Endodermal cell (in vitro differentiated cells): Measurements from ENCODE around the gene SREK1. TPM values are rescaled to one million over a fixed set of nuclear protein-coding genes. Genes with fewer than 3 reads are reported as not detected.

Source experiments
- DNase-seq: peaks from one replicate; pipeline ENCODE4 v3.0.0-alpha.2; 2017
- H3K27ac ChIP-seq: 2 replicates; pipeline ENCODE4 v1.5.1; 2013; ENCODE audit warnings: mild to moderate bottlenecking, low read depth, low read length, moderate library complexity
- H3K27me3 ChIP-seq: 2 replicates; pipeline ENCODE4 v1.6.1; 2013; ENCODE audit warnings: mild to moderate bottlenecking, low read length, moderate library complexity; ENCODE audit not compliant: insufficient read depth, control insufficient read depth, poor library complexity, severe bottlenecking
- H3K36me3 ChIP-seq: 2 replicates; pipeline ENCODE4 v1.7.0; 2013; ENCODE audit warnings: mild to moderate bottlenecking, low read length, moderate library complexity; ENCODE audit not compliant: control insufficient read depth, insufficient read depth
- H3K4me1 ChIP-seq: one replicate; pipeline ENCODE4 v1.7.0; 2013; ENCODE audit warnings: low read length; ENCODE audit not compliant: control insufficient read depth, insufficient read depth
- H3K4me3 ChIP-seq: 2 replicates; pipeline ENCODE4 v1.5.1; 2013; ENCODE audit warnings: mild to moderate bottlenecking, low read length, moderate library complexity
- H3K9ac ChIP-seq: 2 replicates; pipeline ENCODE4 v1.6.1; 2013; ENCODE audit warnings: mild to moderate bottlenecking, low read length, moderate library complexity; ENCODE audit not compliant: poor library complexity, severe bottlenecking; ENCODE audit errors: extremely low read depth
- H3K9me3 ChIP-seq: 2 replicates; pipeline ENCODE4 v1.6.1; 2013; ENCODE audit warnings: mild to moderate bottlenecking, low read length, moderate library complexity; ENCODE audit not compliant: control insufficient read depth
- H3K27ac Mint-ChIP-seq: 2 replicates; pipeline ENCODE4 v1.8.0; 2020; ENCODE audit warnings: mixed read lengths
- H3K27me3 Mint-ChIP-seq: 2 replicates; pipeline ENCODE4 v1.8.0; 2021; ENCODE audit warnings: mild to moderate bottlenecking, mixed read lengths; ENCODE audit not compliant: insufficient read depth
- H3K36me3 Mint-ChIP-seq: 2 replicates; pipeline ENCODE4 v1.8.0; 2020; ENCODE audit warnings: low read depth, mixed read lengths
- H3K4me1 Mint-ChIP-seq: 2 replicates; pipeline ENCODE4 v1.8.0; 2020; ENCODE audit warnings: mixed read lengths
- H3K4me3 Mint-ChIP-seq: 2 replicates; pipeline ENCODE4 v1.8.0; 2020; ENCODE audit warnings: mild to moderate bottlenecking, moderate library complexity, mixed read lengths
- H3K9me3 Mint-ChIP-seq: 2 replicates; pipeline ENCODE4 v1.8.0; 2020; ENCODE audit warnings: mild to moderate bottlenecking, mixed read lengths
- CTCF ChIP-seq: fragments of 200-600 bp; sonication (generic); conservative IDR thresholded peaks from 2 replicates; pipeline ENCODE4 v1.5.0; 2021; ENCODE audit warnings: antibody characterized with exemption, mild to moderate bottlenecking
- WGBS, 2 experiments: methylation state at CpG; one replicate each; pipeline versions ENCODE4 v1.1.5 to v1.1.7; 2013; ENCODE audit warnings: missing lambda C conversion rate in 2 of 2, mixed read lengths in 1 of 2; ENCODE audit not compliant: insufficient coverage in 1 of 2, insufficient read length in 1 of 2; 5-methylcytosine and 5-hydroxymethylcytosine counted together
- total RNA-seq, 2 donors: library from RNA; stranded (reverse); fragmentation: NEBNext Ultra II Directional in 1 of 2; extraction: Animal tissue kit (Norgen Biotek cat#: 25700) in 1 of 2; gene quantifications; 2 replicates in 1 of 2; 3 replicates in 1 of 2; pipeline ENCODE4 v1.2.1, GENCODE V29; 2021

Gene SREK1
- total RNA-seq, 2 donors from 2014 or later = 58.8 to 67.1 TPM

- 82 to 94% methylated on average over 3 to 4 of the region's 4 CpGs for WGBS, 2 experiments
- no peak overlapping the region for H3K27ac Mint-ChIP-seq
- no peak overlapping the region for H3K4me3 ChIP-seq
- no peaks in the 10 kb centered on the region for H3K27me3 Mint-ChIP-seq
- H3K27ac ChIP-seq = no peak overlapping the region
- no peaks in the 10 kb centered on the region for H3K9me3 ChIP-seq
- no peak overlapping the region for H3K9ac ChIP-seq
- H3K27me3 ChIP-seq = no peaks in the 10 kb centered on the region
- H3K36me3 Mint-ChIP-seq = peaks cover 43% of the 10 kb centered on the region
- H3K36me3 ChIP-seq = peaks cover 83% of the 10 kb centered on the region
- no peaks in the 10 kb centered on the region for H3K4me1 Mint-ChIP-seq
- H3K9me3 Mint-ChIP-seq = no peaks in the 10 kb centered on the region
- no peaks in the 10 kb centered on the region for H3K4me1 ChIP-seq
- DNase-seq = no peak
- TF ChIP-seq CTCF = no peak
- H3K4me3 Mint-ChIP-seq = no peak overlapping the region
Measured at GRCh38 chr5:66168226-66168625, 24.1 kb downstream of the SREK1 start.

- H3K4me1 ChIP-seq = no peaks in the 10 kb centered on the region
- Mint-ChIP-seq H3K27me3 (no peaks in the 10 kb centered on the region), H3K4me3 (no peak overlapping the region), H3K36me3 (peaks cover 37% of the 10 kb centered on the region), H3K4me1 (no peaks in the 10 kb centered on the region), H3K27ac (no peak overlapping the region), H3K9me3 (no peaks in the 10 kb centered on the region)
- no peaks in the 10 kb centered on the region for H3K9me3 ChIP-seq
- peaks cover 77% of the 10 kb centered on the region for H3K36me3 ChIP-seq
- H3K27me3 ChIP-seq = no peaks in the 10 kb centered on the region
- WGBS, 2 experiments = 91% methylated on average over 4 of the region's 4 CpGs; no CpG with 5 or more reads in 1 of the 2 experiments
- no peak overlapping the region for H3K9ac ChIP-seq
- no peak for TF ChIP-seq CTCF
- no peak overlapping the region for H3K27ac ChIP-seq
- H3K4me3 ChIP-seq = no peak overlapping the region
- no peak for DNase-seq
Measured at GRCh38 chr5:66169534-66169933, 25.4 kb downstream of the SREK1 start.

GRCh38 chr5:66170195-66170919, 26.3 kb downstream of the SREK1 start:
- Mint-ChIP-seq H3K27me3 (no peaks in the 10 kb centered on the region), H3K9me3 (no peaks in the 10 kb centered on the region), H3K4me3 (no peak overlapping the region), H3K36me3 (peaks cover 39% of the 10 kb centered on the region), H3K27ac (no peak overlapping the region), H3K4me1 (no peaks in the 10 kb centered on the region)
- H3K4me3 ChIP-seq = no peak overlapping the region
- no peak overlapping the region for H3K9ac ChIP-seq
- no peaks in the 10 kb centered on the region for H3K27me3 ChIP-seq
- TF ChIP-seq CTCF = no peak
- DNase-seq = no peak
- no peak overlapping the region for H3K27ac ChIP-seq
- no peaks in the 10 kb centered on the region for H3K4me1 ChIP-seq
- peaks cover 77% of the 10 kb centered on the region for H3K36me3 ChIP-seq
- WGBS, 2 experiments = 95 to 100% methylated on average over 10 of the region's 10 CpGs
- no peaks in the 10 kb centered on the region for H3K9me3 ChIP-seq
